Central memory CD8-positive, alpha-beta T cell (primary cell): Measurements from ENCODE around the gene GALNT16.
"Not testable (repeated sequence)": the region's sequence is repeated elsewhere in the genome, so short reads cannot be mapped to it uniquely, and the experiment has no call there.

ENCODE experiments used
- ATAC-seq: fragments of 150-1000 bp; cut with Tn5 transposase; replicated peaks from 2 replicates; pipeline ENCODE4 v1.10.0; 2022; ENCODE audit warnings: mild to moderate bottlenecking, moderate FRiP score, moderate number of reproducible peaks; ENCODE audit not compliant: poor library complexity, severe bottlenecking; ENCODE audit errors: extremely low read depth
- DNase-seq, 2 donors: peaks; one replicate each; pipeline ENCODE4 v3.0.0; 2021; ENCODE audit warnings: low spot score in 2 of 2
- H3K27ac Mint-ChIP-seq: one replicate; pipeline ENCODE4 v1.8.0; 2022; ENCODE audit warnings: low read depth, mild to moderate bottlenecking, moderate library complexity, mixed read lengths
- H3K27me3 Mint-ChIP-seq: one replicate; pipeline ENCODE4 v1.8.0; 2022; ENCODE audit warnings: mixed read lengths
- H3K36me3 Mint-ChIP-seq: one replicate; pipeline ENCODE4 v1.8.0; 2022; ENCODE audit warnings: mild to moderate bottlenecking, moderate library complexity, mixed read lengths; ENCODE audit not compliant: insufficient read depth
- H3K4me1 Mint-ChIP-seq: one replicate; pipeline ENCODE4 v1.8.0; 2022; ENCODE audit warnings: mixed read lengths
- H3K4me3 Mint-ChIP-seq: one replicate; pipeline ENCODE4 v1.8.0; 2022; ENCODE audit warnings: mild to moderate bottlenecking, moderate library complexity, mixed read lengths
- H3K9me3 Mint-ChIP-seq: one replicate; pipeline ENCODE4 v1.8.0; 2022; ENCODE audit warnings: mixed read lengths

Gene GALNT16

GRCh38 chr14:69275331-69275730 lies 15.4 kb downstream of the GALNT16 start:
- DNase-seq (no peak), ATAC-seq (no peak)
- Mint-ChIP-seq H3K9me3 (peaks cover 7% of the 10 kb centered on the region), H3K4me3 (no peak overlapping the region), H3K27me3 (peaks cover 10% of the 10 kb centered on the region), H3K4me1 (no peaks in the 10 kb centered on the region), H3K27ac (no peak overlapping the region), H3K36me3 (no peaks in the 10 kb centered on the region)

DNA sequence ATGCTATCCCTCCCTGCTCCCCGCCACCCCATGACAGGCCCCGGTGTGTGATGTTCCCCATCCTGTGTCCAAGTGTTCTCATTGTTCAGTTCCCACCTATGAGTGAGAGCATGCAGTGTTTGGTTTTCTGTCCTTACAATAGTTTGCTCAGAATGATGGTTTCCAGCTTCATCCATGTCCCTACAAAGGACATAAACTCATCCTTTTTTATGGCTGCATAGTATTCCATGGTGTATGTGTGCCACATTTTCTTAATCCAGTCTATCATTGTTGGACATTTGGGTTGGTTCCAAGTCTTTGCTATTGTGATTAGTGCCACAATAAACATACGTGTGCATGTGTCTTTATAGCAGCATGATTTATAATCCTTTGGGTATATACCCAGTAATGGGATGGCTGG lies 17.4 kb downstream of the GALNT16 start:
- not testable (repeated sequence) for H3K4me3 Mint-ChIP-seq, H3K27ac Mint-ChIP-seq, ATAC-seq, DNase-seq, H3K9me3 Mint-ChIP-seq, H3K36me3 Mint-ChIP-seq, H3K4me1 Mint-ChIP-seq
- H3K27me3 Mint-ChIP-seq = peaks cover 12% of the 10 kb centered on the region

DNA sequence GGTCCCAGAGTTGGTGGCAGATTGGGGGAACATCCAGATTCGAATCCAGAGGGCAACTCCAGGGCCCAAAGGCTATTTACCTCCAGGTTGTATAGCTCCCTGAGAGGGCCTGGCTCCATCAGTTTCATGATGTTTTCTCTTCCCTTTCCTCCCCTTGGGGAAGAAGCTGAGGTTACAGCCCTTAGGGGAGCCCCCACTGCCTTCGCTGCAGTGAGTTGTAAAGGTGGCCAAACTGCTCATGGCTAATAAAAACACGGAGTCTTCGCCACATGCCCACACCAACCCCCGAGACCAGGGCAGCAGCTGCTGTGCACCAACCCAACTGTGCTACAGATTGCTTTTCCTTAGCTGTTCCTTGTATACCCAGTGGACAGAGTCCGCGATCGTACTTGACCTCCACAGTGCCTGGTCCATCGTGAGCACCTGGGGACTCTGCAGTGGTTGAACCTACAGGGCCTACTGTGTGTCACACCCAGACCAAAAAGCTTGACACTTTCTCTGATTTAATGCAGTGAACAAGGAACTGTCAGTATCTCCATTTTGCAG lies 20.9 kb downstream of the GALNT16 start:
- Mint-ChIP-seq H3K4me1 (no peaks in the 10 kb centered on the region), H3K9me3 (peaks cover 4% of the 10 kb centered on the region), H3K27ac (no peak overlapping the region)

GRCh38 chr14:69281450-69282169 lies 21.7 kb downstream of the GALNT16 start:
- H3K9me3 Mint-ChIP-seq = no peaks in the 10 kb centered on the region
- no peaks in the 10 kb centered on the region for H3K4me1 Mint-ChIP-seq
- no peak for DNase-seq
- H3K36me3 Mint-ChIP-seq = no peaks in the 10 kb centered on the region
- peaks cover 11% of the 10 kb centered on the region for H3K27me3 Mint-ChIP-seq
- no peak overlapping the region for H3K27ac Mint-ChIP-seq
- H3K4me3 Mint-ChIP-seq = no peak overlapping the region
- ATAC-seq = no peak

More for the DNA sequence above, 20.9 kb downstream of the GALNT16 start:
- Mint-ChIP-seq H3K27me3 (peaks cover 18% of the 10 kb centered on the region), H3K36me3 (no peaks in the 10 kb centered on the region), H3K4me3 (no peak overlapping the region)
- no peak for ATAC-seq
- no peak for DNase-seq

DNA sequence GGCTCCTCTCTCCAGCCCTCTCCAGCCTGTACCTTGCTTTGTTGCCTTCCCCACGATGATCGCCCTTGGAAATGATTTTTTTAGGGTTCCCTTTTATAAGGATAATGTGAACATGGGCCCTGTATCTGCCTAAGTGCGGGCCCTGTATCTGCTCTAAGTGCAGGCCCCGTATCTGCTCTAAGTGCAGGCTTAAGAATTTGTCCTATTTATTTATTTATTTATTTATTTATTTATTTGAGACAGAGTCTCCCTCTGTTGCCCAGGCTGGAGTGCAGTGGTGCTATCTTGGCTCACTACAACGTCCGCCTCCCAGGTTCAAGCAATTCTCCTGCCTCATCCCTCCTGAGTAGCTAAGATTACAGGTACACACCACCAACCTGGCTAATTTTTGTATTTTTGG lies 22.5 kb downstream of the GALNT16 start:
- no peak overlapping the region for H3K27ac Mint-ChIP-seq
- ATAC-seq = no peak
- no peaks in the 10 kb centered on the region for H3K9me3 Mint-ChIP-seq
- no peaks in the 10 kb centered on the region for H3K36me3 Mint-ChIP-seq
- no peak for DNase-seq
- H3K4me3 Mint-ChIP-seq = no peak overlapping the region
- H3K4me1 Mint-ChIP-seq = no peaks in the 10 kb centered on the region
- peaks cover 11% of the 10 kb centered on the region for H3K27me3 Mint-ChIP-seq

DNA sequence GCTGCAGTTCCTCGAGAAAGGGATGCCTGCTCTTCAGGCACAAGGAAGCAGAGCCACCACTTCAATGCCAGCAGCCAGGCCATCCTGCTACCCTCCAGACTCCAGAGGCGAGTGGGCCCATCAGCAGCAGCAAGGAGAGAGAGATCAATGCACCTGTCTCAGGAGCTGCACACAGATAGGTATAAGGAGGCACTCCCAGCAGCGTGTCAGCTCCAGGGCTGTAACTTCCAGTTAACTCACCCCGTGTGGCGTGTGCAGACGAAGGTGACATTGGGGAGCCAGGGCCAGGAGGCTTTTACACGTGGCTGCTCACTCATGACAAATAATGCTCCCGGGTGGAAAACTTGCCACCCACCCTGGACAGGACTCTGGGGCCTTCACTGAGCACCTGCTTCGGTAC lies 24.2 kb downstream of the GALNT16 start:
- ATAC-seq (no peak), DNase-seq (no peak)
- Mint-ChIP-seq H3K4me3 (no peak overlapping the region), H3K36me3 (no peaks in the 10 kb centered on the region), H3K27me3 (peaks cover 11% of the 10 kb centered on the region), H3K9me3 (no peaks in the 10 kb centered on the region), H3K4me1 (no peaks in the 10 kb centered on the region), H3K27ac (no peak overlapping the region)

GRCh38 chr14:69285661-69286255 lies 25.8 kb downstream of the GALNT16 start:
- H3K27ac Mint-ChIP-seq = no peak overlapping the region
- H3K36me3 Mint-ChIP-seq = no peaks in the 10 kb centered on the region
- DNase-seq = no peak
- no peak for ATAC-seq
- peaks cover 11% of the 10 kb centered on the region for H3K27me3 Mint-ChIP-seq
- no peaks in the 10 kb centered on the region for H3K9me3 Mint-ChIP-seq
- H3K4me3 Mint-ChIP-seq = no peak overlapping the region
- no peaks in the 10 kb centered on the region for H3K4me1 Mint-ChIP-seq

DNA sequence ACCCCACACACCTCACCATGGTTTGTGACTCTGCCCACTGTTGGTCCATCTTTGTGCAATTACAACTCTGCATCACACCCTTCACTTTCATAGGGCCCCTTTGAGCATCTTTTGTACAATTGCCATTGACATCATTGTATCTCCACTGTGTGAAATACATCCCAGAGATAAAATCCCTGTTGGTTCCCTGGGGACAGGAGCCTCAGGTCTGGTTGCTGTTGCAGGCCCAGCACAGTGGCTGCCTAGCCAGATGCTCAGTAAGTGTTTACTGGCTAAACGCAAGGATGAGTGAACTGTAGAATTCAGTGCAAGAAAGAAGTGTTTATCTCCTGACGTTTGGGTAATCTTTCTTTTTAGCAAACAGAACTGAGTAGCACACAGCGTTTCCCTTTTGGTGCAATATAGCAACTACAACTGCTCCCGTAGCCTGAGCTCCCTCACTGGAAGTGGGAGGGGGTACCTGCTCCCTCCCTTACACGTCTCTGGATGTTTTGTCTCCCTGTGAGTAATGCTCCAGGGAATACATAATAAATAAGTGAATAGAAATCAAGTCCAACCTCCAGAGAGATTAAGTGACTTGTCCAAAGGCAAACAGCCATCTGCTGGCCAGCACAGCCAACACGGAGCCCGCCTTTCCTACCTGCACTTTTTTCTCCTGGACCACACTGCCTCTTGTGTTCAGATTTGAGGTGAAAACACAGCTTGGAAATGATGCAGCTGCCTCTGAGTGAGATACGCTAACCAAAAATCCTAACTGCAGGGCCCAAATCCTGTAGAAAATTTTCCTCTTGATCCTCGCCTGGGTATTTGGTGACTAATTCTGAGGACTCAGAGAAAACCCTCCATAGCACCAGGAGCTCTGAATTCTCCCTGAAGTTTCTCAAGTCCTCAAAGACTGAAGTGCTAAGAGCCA lies 27.4 kb downstream of the GALNT16 start:
- H3K27me3 Mint-ChIP-seq = peaks cover 10% of the 10 kb centered on the region
- H3K4me3 Mint-ChIP-seq = no peak overlapping the region
- DNase-seq (no peak), ATAC-seq (no peak)
- H3K36me3 Mint-ChIP-seq = no peaks in the 10 kb centered on the region
- no peaks in the 10 kb centered on the region for H3K4me1 Mint-ChIP-seq
- H3K9me3 Mint-ChIP-seq = no peaks in the 10 kb centered on the region
- H3K27ac Mint-ChIP-seq = no peak overlapping the region

DNA sequence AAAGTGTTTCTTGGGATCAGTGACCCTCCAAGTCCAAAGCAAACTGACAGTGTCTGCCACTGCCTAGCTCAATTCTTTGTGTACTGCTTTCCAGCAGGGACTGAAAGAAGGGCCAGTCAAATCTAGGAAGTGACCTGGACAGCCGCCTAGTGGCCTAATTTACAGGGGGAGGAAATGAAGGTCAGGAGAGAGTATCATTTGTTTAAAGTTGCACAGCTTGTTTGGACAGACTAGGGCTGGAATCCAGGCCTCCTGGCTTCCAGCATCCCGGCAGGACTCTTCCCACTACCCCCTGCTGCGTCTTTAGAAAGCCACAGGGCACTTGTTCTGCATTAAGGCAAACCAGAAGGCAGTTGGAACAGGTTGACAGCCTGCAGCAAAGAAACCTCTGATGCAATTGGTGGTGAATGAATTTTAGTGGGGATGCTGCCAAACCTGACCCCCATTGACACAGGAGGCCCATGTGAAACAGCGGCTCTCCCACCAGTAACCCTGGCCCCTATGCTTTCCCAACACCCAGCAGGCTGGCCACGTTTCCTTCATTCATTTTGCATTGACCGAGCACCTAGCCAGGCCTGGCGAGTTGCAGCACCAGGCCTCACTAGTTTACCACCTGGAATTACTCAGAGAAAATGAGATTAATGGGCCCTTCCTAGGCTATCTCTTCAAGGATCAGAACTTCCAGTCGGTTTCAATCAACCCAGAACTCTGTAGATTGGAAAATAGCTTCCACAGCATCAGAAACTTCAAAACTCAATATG lies 28.2 kb downstream of the GALNT16 start:
- ATAC-seq (no peak), DNase-seq (no peak)
- Mint-ChIP-seq H3K27ac (no peak overlapping the region), H3K4me1 (no peaks in the 10 kb centered on the region), H3K9me3 (no peaks in the 10 kb centered on the region), H3K4me3 (no peak overlapping the region), H3K27me3 (peaks cover 1% of the 10 kb centered on the region), H3K36me3 (no peaks in the 10 kb centered on the region)

GRCh38 chr14:69288956-69289705 lies 29.2 kb downstream of the GALNT16 start:
- Mint-ChIP-seq H3K36me3 (no peaks in the 10 kb centered on the region), H3K9me3 (no peaks in the 10 kb centered on the region), H3K4me1 (no peaks in the 10 kb centered on the region), H3K27ac (no peak overlapping the region), H3K4me3 (no peak overlapping the region), H3K27me3 (no peaks in the 10 kb centered on the region)
- no peak for ATAC-seq
- DNase-seq = no peak

GRCh38 chr14:69289811-69290520 lies 30.0 kb downstream of the GALNT16 start:
- H3K27ac Mint-ChIP-seq = no peak overlapping the region
- no peaks in the 10 kb centered on the region for H3K9me3 Mint-ChIP-seq
- no peak for DNase-seq
- H3K4me3 Mint-ChIP-seq = no peak overlapping the region
- no peak for ATAC-seq
- H3K4me1 Mint-ChIP-seq = no peaks in the 10 kb centered on the region
- no peaks in the 10 kb centered on the region for H3K27me3 Mint-ChIP-seq
- H3K36me3 Mint-ChIP-seq = no peaks in the 10 kb centered on the region
